ENCODE measurements around the gene PPP1R12A.
A peak's percentile ranks its signal among the peaks of the same experiment; 100 is the strongest.

Gene PPP1R12A

GRCh38 chr12:79934281-79935020 is 446 bp downstream of the PPP1R12A start:
- DNase-seq: peak; percentile 34

GRCh38 chr12:79933532-79934264 is 1.2 kb downstream of the PPP1R12A start:
- DNase-seq: no peak

GRCh38 chr12:79933043-79933442 is 1.9 kb downstream of the PPP1R12A start:
- no peak for DNase-seq

GRCh38 chr12:79932357-79932756 is 2.5 kb downstream of the PPP1R12A start:
- DNase-seq: no peak

GRCh38 chr12:79929065-79929464 is 5.8 kb downstream of the PPP1R12A start:
- DNase-seq: no peak

GRCh38 chr12:79927772-79928474 is 7.0 kb downstream of the PPP1R12A start:
- no peak for DNase-seq

GRCh38 chr12:79926951-79927350 is 7.9 kb downstream of the PPP1R12A start:
- no peak for DNase-seq

GRCh38 chr12:79925492-79925891 is 9.4 kb downstream of the PPP1R12A start:
- DNase-seq: no peak

GRCh38 chr12:79921786-79922185 is 13.1 kb downstream of the PPP1R12A start:
- no peak for DNase-seq

GRCh38 chr12:79920421-79921238 is 14.3 kb downstream of the PPP1R12A start:
- no peak for DNase-seq

GRCh38 chr12:79919762-79920161 is 15.1 kb downstream of the PPP1R12A start:
- no peak for DNase-seq

- DNase-seq: no peak
Observed at GRCh38 chr12:79916826-79917225, 18.1 kb downstream of the PPP1R12A start.

- DNase-seq: no peak
Observed at GRCh38 chr12:79911889-79912656, 22.8 kb downstream of the PPP1R12A start.

GRCh38 chr12:79908366-79908765 is 26.5 kb downstream of the PPP1R12A start:
- DNase-seq: no peak

- DNase-seq: no peak
Observed at GRCh38 chr12:79901506-79901905, 33.4 kb downstream of the PPP1R12A start.

- no peak for DNase-seq
Observed at GRCh38 chr12:79900951-79901350, 33.9 kb downstream of the PPP1R12A start.

- DNase-seq: no peak
Observed at GRCh38 chr12:79900199-79900598, 34.7 kb downstream of the PPP1R12A start.

GRCh38 chr12:79897617-79898016 is 37.3 kb downstream of the PPP1R12A start:
- DNase-seq: peak; percentile 17

GRCh38 chr12:79895804-79896203 is 39.1 kb downstream of the PPP1R12A start:
- DNase-seq: no peak

- no peak for DNase-seq
Observed at GRCh38 chr12:79895071-79895470, 39.8 kb downstream of the PPP1R12A start.

- DNase-seq: no peak
Observed at GRCh38 chr12:79891506-79892162, 43.3 kb downstream of the PPP1R12A start.
